GM19351 (cell line): ENCODE results near the gene LRP1B.

Source experiments
- ATAC-seq: cut with Tn5 transposase; IDR thresholded peaks from one replicate; pipeline ENCODE4 v1.9.1; 2021; ENCODE audit warnings: mild to moderate bottlenecking, moderate library complexity; ENCODE audit not compliant: unreplicated experiment

The LRP1B gene

GRCh38 chr2:141526760-141527159 is 604.1 kb downstream of the LRP1B start:
- no peak for ATAC-seq

GRCh38 chr2:141524777-141525176 is 606.0 kb downstream of the LRP1B start:
- no peak for ATAC-seq

GRCh38 chr2:141523199-141523598 is 607.6 kb downstream of the LRP1B start:
- peak; percentile 64 for ATAC-seq

- ATAC-seq: no peak
Observed at GRCh38 chr2:141522702-141523101, 608.1 kb downstream of the LRP1B start.

GRCh38 chr2:141522048-141522447 is 608.8 kb downstream of the LRP1B start:
- ATAC-seq: peak; percentile 55

- ATAC-seq: no peak
Observed at GRCh38 chr2:141519906-141520305, 610.9 kb downstream of the LRP1B start.

GRCh38 chr2:141517852-141518421 is 612.9 kb downstream of the LRP1B start:
- ATAC-seq: no peak

- ATAC-seq: no peak
Observed at GRCh38 chr2:141517180-141517851, 613.5 kb downstream of the LRP1B start.

GRCh38 chr2:141515931-141516330 is 614.9 kb downstream of the LRP1B start:
- ATAC-seq: no peak

- peak; percentile 100 for ATAC-seq
Observed at GRCh38 chr2:141513853-141514252, 617.0 kb downstream of the LRP1B start.

GRCh38 chr2:141508806-141509595 is 621.8 kb downstream of the LRP1B start:
- ATAC-seq: no peak

- no peak for ATAC-seq
Observed at GRCh38 chr2:141508086-141508752, 622.6 kb downstream of the LRP1B start.

GRCh38 chr2:141506135-141506534 is 624.7 kb downstream of the LRP1B start:
- no peak for ATAC-seq

GRCh38 chr2:141501752-141502151 is 629.1 kb downstream of the LRP1B start:
- ATAC-seq: no peak

GRCh38 chr2:141499123-141499522 is 631.7 kb downstream of the LRP1B start:
- ATAC-seq: no peak

- ATAC-seq: no peak
Observed at GRCh38 chr2:141498561-141498960, 632.3 kb downstream of the LRP1B start.

GRCh38 chr2:141497272-141497671 is 633.5 kb downstream of the LRP1B start:
- no peak for ATAC-seq

- no peak for ATAC-seq
Observed at GRCh38 chr2:141496810-141497209, 634.0 kb downstream of the LRP1B start.

GRCh38 chr2:141493936-141494335 is 636.9 kb downstream of the LRP1B start:
- ATAC-seq: no peak

GRCh38 chr2:141492816-141493215 is 638.0 kb downstream of the LRP1B start:
- ATAC-seq: no peak

- ATAC-seq: no peak
Observed at GRCh38 chr2:141490886-141491285, 639.9 kb downstream of the LRP1B start.
